A673 (cell line): Measurements from ENCODE around the gene LCE6A. TPM values are rescaled to one million over a fixed set of nuclear protein-coding genes. Genes with fewer than 3 reads are reported as not detected.

Experiments
- BruUV-seq: library from RNA; stranded (reverse); fragments of 400-500 nt; replicated peaks from 2 replicates; lab custom pipeline; 2021; lab: Mats Ljungman, UMichigan
- CTCF ChIA-PET: fragments of 300-600 bp; sonication (Branson Sonifier 250); formaldehyde crosslinking; loops from one replicate; lab custom pipeline; 2022; ENCODE audit warnings: antibody characterized with exemption; lab: Charles Lee
- POLR2A ChIA-PET: fragments of 300-600 bp; sonication (Branson Sonifier 250); formaldehyde crosslinking; loops from one replicate; lab custom pipeline; 2022; ENCODE audit warnings: antibody characterized with exemption; ENCODE audit not compliant: low non-redundant PET; lab: Charles Lee
- DNase-seq: peaks from one replicate; pipeline ENCODE4 v3.0.0-alpha.2; 2015; ENCODE audit warnings: low spot score
- H3K27ac ChIP-seq: fragments of 200-600 bp; sonication (generic); 2 replicates; pipeline ENCODE4 v1.5.1; 2016; ENCODE audit warnings: mixed run types, low read depth, mild to moderate bottlenecking, mixed read lengths, antibody characterized with exemption, low read length; ENCODE audit not compliant: poor library complexity, severe bottlenecking
- H3K27me3 ChIP-seq: fragments of 200-600 bp; sonication (generic); replicated peaks from 2 replicates; pipeline ENCODE4 v1.6.1; 2017; ENCODE audit warnings: mixed run types, low read depth, mild to moderate bottlenecking, mixed read lengths, antibody characterized with exemption, low read length; ENCODE audit not compliant: insufficient read depth, poor library complexity
- H3K36me3 ChIP-seq: fragments of 200-600 bp; sonication (generic); 2 replicates; pipeline ENCODE4 v1.6.1; 2016; ENCODE audit warnings: mixed run types, mild to moderate bottlenecking, mixed read lengths, antibody characterized with exemption, low read length; ENCODE audit not compliant: insufficient read depth, poor library complexity, severe bottlenecking
- H3K4me1 ChIP-seq: fragments of 200-600 bp; sonication (generic); 2 replicates; pipeline ENCODE4 v1.6.1; 2017; ENCODE audit warnings: mixed run types, mild to moderate bottlenecking, mixed read lengths, antibody characterized with exemption, low read length; ENCODE audit not compliant: insufficient read depth, poor library complexity, severe bottlenecking
- H3K4me3 ChIP-seq: fragments of 200-600 bp; sonication (generic); 2 replicates; pipeline ENCODE4 v1.5.1; 2016; ENCODE audit warnings: low read depth, mixed run types, mild to moderate bottlenecking, mixed read lengths, low read length; ENCODE audit not compliant: poor library complexity, severe bottlenecking
- H3K9me3 ChIP-seq: fragments of 200-600 bp; sonication (generic); 2 replicates; pipeline ENCODE4 v1.6.1; 2016; ENCODE audit warnings: mixed run types, low read depth, mild to moderate bottlenecking, mixed read lengths, antibody characterized with exemption, low read length; ENCODE audit not compliant: poor library complexity, severe bottlenecking
- EZH2 ChIP-seq: fragments of 200-600 bp; sonication (generic); IDR thresholded peaks from 2 replicates; pipeline ENCODE4 v1.6.1; 2017; ENCODE audit warnings: borderline replicate concordance, low read depth, mild to moderate bottlenecking, mixed read lengths, antibody characterized with exemption, low read length; ENCODE audit not compliant: poor library complexity, severe bottlenecking
- intact Hi-C: fragments of 100-400 bp; cut with micrococcal nuclease; formaldehyde crosslinking; loops from one replicate; pipeline ENCODE4 v1.10.0; 2022; ENCODE audit not compliant: unreplicated experiment
- total RNA-seq: library from RNA; stranded (reverse); gene quantifications from 2 replicates; pipeline ENCODE4 v1.2.3, GENCODE V29; 2021
- TF ChIP-seq, protein P1 (sequence below): fragments of 300-800, 200-600 bp; sonication (generic); conservative IDR thresholded peaks from 2 replicates; pipeline ENCODE4 v1.5.1; 2017; ENCODE audit warnings: low read depth, mild to moderate bottlenecking, antibody characterized with exemption, low read length, moderate library complexity, mixed read lengths

The LCE6A gene
- total RNA-seq, 1 experiment from 2014 or later = not detected

DNA sequence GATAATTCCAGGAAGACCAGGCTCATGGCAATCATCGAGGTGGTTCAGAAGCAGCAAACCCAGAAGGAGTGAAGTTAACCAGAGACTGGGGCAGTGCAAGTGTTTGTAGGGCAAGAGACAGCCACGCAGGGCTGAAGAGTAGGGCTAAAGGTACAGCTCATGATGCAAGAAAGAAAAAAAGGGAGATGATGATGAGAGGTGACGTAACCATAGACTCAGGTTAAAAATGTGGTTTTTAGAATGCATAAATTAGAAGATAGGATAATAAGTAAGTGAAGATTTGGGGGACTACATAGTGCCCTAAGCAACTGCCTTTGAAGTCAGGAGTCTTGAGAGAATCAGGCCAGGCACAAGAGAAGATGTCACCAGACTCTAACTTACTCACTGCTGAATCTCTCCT, 17.5 kb downstream of the LCE6A start:
- Histone ChIP-seq H3K27me3 (no peaks in the 10 kb centered on the region), H3K4me1 (no peaks in the 10 kb centered on the region), H3K4me3 (no peak overlapping the region), H3K36me3 (no peaks in the 10 kb centered on the region), H3K9me3 (no peaks in the 10 kb centered on the region), H3K27ac (no peak overlapping the region)
- TF ChIP-seq, protein P1, sequence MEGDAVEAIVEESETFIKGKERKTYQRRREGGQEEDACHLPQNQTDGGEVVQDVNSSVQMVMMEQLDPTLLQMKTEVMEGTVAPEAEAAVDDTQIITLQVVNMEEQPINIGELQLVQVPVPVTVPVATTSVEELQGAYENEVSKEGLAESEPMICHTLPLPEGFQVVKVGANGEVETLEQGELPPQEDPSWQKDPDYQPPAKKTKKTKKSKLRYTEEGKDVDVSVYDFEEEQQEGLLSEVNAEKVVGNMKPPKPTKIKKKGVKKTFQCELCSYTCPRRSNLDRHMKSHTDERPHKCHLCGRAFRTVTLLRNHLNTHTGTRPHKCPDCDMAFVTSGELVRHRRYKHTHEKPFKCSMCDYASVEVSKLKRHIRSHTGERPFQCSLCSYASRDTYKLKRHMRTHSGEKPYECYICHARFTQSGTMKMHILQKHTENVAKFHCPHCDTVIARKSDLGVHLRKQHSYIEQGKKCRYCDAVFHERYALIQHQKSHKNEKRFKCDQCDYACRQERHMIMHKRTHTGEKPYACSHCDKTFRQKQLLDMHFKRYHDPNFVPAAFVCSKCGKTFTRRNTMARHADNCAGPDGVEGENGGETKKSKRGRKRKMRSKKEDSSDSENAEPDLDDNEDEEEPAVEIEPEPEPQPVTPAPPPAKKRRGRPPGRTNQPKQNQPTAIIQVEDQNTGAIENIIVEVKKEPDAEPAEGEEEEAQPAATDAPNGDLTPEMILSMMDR = no peak
- no peak for TF ChIP-seq EZH2
- POLR2A ChIA-PET = no interaction called here
- intact Hi-C loops = no loop called here
- no TSS peak for BruUV-seq
- CTCF ChIA-PET = no interaction called here
- no peak for DNase-seq

DNA sequence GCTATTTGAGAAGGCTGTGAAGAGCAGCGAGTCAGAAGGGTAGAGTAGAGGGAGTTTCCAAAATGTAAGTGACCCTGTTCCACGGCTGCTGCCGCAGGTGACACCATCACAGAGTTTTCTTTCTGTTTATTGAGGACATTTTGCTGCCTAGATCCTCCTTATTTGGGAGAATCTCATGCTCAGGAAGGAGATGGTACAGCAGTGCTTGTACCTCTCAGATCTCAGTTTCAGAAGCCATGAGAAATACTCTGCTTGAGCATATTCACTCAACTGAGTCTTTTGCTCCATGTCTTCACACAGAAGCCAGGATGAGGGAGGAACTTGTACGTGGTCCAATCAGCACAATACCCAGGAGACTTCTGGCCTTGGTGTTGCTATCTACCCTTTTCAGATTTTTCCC, 18.7 kb downstream of the LCE6A start:
- Histone ChIP-seq H3K9me3 (no peaks in the 10 kb centered on the region), H3K4me1 (no peaks in the 10 kb centered on the region), H3K27ac (no peak overlapping the region), H3K27me3 (no peaks in the 10 kb centered on the region), H3K4me3 (no peak overlapping the region), H3K36me3 (no peaks in the 10 kb centered on the region)
- ChIA-PET POLR2A (no interaction called here), CTCF (interaction anchor here (0.6 kb wide), 1 partner anchor 366 kb away, joined by 3 read pairs; no protein-coding TSS in a partner anchor)
- no TSS peak for BruUV-seq
- TF ChIP-seq, protein P1 = no peak
- TF ChIP-seq EZH2 = no peak
- intact Hi-C loops = no loop called here
- no peak for DNase-seq

DNA sequence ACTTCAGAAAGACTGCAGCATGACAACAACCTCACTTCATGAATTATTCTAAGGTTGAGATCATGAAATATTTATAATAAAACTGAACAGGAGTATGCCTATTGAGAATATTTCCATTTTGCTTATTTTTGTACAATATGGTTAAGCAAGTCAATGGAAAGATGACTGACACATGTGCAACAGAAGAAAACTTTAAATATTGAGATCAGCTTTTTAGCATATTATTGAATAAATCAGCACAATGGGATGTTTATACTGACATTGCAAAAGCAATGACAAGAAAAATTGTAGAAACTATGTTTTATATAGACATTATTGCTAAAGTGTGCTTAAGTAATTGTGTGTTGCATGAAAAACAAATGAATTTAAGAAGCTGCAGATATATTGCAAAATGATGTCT, 21.8 kb downstream of the LCE6A start:
- TF ChIP-seq, protein P1 = no peak
- TF ChIP-seq EZH2 = no peak
- ChIA-PET POLR2A (no interaction called here), CTCF (no interaction called here)
- H3K27ac ChIP-seq = no peak overlapping the region
- no TSS peak for BruUV-seq
- peaks cover 6% of the 10 kb centered on the region for H3K27me3 ChIP-seq
- no peak overlapping the region for H3K4me3 ChIP-seq
- H3K4me1 ChIP-seq = no peaks in the 10 kb centered on the region
- H3K9me3 ChIP-seq = no peaks in the 10 kb centered on the region
- intact Hi-C loops = no loop called here
- no peak for DNase-seq
- H3K36me3 ChIP-seq = no peaks in the 10 kb centered on the region
